GM19025 (cell line): ENCODE measurements around the gene IFNL2.
"Not testable (repeated sequence)": the region's sequence is repeated elsewhere in the genome, so short reads cannot be mapped to it uniquely, and the experiment has no call there.

Experiments used
- ATAC-seq: cut with Tn5 transposase; IDR thresholded peaks from one replicate; pipeline ENCODE4 v1.9.1; 2021; ENCODE audit warnings: mild to moderate bottlenecking, low read depth, moderate library complexity; ENCODE audit not compliant: unreplicated experiment

Gene IFNL2

GRCh38 chr19:39296055-39296645 is 28.0 kb downstream of the IFNL2 start, which contains the start of gene IFNL1:
IFNL1 (plus strand) TSS chr19:39296407; CDS start chr19:39296422, 15 bp downstream.
- no peak for ATAC-seq

DNA sequence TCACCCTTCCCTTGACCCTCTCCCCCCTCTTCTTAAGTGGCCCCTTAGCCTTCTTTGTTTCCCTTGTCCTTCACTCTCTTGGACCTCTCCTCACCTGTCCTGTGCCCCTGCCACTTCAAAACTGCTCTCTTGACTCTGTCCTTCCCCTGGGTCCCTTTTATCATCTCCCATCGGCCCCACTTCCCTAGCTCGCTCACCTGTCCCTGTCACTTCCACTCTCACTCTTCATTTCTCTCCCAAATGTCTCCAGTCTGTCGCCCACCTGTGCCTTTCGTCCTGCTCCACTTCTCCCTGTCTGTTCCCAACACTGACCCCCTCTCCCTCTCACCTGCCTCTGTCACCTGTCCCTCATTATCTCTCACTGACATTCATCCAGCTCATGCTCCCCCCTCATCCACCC is 28.7 kb downstream of the IFNL2 start:
- no peak for ATAC-seq

GRCh38 chr19:39297931-39298634 is 29.9 kb downstream of the IFNL2 start:
- ATAC-seq = no peak

DNA sequence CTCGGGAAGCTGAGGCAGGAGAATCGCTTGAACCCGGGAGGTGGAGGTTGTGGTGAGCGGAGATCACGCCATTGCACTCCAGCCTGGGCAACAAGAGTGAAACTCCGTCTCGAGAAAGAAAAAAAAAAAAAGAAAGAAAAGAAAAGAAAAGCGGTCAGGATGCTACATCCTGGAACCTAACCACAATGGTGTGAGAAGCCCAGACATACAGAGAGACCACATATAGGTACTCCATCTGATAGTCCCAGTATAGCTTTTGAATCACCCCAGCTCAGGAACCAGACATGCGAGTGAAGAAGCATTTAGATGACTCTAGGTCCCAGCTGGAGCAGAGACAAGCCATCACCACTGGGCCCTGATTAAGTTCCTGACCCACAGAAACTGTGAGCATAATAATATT is 31.2 kb downstream of the IFNL2 start:
- ATAC-seq = no peak

- no peak for ATAC-seq
Observed at GRCh38 chr19:39299832-39300231, 31.6 kb downstream of the IFNL2 start.

DNA sequence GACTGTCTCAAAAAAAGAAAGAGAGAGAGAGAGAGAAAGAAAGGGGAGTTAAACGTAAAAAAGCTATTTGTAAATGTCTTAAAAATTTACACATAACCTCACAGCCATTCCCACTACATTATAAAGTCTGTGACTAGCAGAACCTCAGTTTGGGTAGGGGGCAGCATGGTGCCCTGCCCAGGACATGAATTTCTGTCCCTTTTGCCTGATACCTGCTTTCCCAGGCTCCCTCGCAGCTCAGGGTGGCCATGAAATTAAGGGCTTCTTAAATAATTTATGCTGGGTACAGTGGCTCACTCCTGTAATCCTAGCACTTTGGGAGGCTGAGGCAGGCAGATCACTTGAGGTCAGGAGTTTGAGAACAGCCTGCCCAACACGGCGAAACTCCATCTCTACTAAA is 32.8 kb downstream of the IFNL2 start:
- no peak for ATAC-seq

DNA sequence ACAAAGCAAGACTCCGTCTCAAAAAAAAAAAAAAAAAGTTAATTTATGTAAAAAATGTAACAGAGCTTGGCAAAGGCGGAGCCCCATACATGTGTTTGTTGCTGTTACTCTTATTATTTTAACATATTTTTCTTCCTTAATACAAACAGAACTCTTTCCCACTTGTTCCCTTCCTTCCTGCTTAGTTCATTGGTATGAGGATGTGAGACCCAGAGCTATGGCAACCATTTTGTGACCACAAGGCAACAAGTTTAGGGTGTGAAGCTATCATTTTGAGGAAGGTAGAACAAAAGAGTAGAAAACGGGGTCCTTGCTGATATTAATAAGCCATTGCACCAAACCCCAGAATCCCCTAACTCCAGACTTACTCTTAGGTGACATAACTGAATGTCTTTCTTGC is 33.4 kb downstream of the IFNL2 start:
- ATAC-seq = no peak

DNA sequence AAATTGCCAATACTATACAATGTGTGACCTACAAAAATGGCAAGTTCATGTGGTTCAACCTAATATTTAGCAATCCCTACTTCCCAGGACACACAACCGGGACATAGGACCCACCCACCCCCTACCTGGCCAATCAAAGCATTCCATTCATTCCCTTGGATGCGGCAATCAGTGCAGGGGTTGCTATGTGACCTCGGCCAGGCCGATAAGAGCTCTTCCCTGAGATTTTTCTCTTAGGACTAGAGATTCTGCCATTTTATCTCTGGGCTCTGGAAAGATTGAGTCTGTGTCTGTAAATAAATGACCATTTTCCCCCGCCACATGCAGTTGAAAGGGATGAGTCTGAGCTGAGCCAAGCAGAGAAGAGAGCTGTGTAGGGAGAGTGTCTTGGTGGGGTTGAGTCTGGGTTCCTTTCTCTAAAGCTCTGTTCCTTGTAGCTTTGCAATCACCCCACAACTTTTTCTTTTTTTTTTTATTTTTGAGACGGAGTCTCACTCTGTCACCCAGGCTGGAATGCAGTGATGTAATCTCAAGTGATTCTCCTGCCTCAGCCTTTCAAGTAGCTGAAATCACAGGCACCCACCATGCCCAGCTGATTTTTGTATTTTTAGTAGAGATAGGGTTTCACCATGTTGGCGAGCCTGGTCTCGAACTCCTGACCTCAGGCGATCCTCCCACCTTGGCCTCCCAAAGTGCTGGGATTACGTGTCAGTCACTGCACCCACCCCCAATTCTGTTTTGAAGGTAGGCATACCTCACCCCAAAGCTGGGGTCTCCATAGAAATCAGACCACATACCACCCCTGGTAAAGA is 35.4 kb downstream of the IFNL2 start:
- ATAC-seq = no peak

- no peak for ATAC-seq
Observed at GRCh38 chr19:39304185-39304513, 36.0 kb downstream of the IFNL2 start.

DNA sequence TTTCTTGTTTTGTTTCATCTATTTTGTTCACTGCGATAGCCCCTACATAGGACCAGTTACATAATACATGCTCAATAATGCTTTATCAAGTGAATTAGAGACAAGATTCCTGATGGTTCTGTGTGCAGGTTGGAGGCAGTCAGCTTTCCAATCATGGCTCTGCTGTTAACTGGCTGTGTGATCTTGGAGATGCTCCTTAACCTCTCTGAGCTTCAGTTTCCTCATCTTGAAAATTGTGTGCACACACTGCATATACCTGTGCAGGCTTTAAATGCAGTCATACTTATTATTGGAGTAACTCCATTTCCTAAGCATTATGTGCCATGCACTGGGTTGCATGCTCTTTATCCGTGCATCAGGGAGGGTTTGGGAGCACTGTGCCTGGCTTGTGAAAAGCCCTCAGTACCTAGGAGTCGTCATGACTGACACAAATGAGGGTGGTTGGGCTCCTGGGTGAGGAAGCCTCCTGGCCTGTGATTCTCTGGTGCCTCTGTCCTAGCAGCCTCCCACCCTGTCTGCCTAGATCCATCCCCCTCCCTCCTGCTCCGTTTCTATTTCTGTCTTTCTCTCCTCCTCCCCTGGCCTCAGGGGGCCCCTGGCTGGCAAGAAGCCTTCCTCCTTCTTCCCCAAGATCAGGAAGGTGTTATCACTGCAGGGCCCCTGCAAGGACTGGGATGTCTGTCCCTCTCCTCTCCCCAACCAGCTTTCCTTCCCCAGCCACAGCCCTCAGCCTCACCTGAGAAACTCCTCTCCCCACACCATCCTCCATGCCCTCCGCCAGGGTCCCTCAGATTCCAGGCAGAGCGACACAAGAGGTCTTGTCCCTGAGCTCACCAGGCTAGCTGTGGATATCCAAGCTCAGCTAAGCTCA is 36.7 kb downstream of the IFNL2 start:
- no peak for ATAC-seq

DNA sequence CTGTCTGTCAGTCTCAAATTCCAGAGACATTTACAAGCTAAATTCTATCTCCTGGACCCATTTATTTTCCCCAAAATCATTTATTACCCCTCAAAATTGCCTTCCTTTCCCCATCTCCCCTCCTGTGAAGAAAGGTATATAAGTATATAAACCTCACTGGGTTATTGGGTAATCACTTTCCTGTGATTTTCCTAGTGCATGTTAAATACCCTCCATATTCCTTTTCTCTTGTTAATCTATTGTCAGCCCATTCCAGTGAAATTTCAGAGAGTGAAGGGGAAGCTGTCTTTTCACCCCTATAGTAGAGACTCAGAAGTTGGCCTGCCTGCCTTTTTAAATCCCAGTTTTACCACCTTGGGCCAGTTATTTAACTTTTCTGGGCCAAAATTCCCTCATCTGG is 37.9 kb downstream of the IFNL2 start:
- no peak for ATAC-seq

- no peak for ATAC-seq
Observed at GRCh38 chr19:39307046-39307821, 39.0 kb downstream of the IFNL2 start.

GRCh38 chr19:39307822-39308530 is 39.8 kb downstream of the IFNL2 start:
- no peak for ATAC-seq

GRCh38 chr19:39308531-39309304 is 40.5 kb downstream of the IFNL2 start:
- ATAC-seq = no peak

- ATAC-seq = not testable (repeated sequence)
Observed at GRCh38 chr19:39309305-39309670, 41.1 kb downstream of the IFNL2 start.

DNA sequence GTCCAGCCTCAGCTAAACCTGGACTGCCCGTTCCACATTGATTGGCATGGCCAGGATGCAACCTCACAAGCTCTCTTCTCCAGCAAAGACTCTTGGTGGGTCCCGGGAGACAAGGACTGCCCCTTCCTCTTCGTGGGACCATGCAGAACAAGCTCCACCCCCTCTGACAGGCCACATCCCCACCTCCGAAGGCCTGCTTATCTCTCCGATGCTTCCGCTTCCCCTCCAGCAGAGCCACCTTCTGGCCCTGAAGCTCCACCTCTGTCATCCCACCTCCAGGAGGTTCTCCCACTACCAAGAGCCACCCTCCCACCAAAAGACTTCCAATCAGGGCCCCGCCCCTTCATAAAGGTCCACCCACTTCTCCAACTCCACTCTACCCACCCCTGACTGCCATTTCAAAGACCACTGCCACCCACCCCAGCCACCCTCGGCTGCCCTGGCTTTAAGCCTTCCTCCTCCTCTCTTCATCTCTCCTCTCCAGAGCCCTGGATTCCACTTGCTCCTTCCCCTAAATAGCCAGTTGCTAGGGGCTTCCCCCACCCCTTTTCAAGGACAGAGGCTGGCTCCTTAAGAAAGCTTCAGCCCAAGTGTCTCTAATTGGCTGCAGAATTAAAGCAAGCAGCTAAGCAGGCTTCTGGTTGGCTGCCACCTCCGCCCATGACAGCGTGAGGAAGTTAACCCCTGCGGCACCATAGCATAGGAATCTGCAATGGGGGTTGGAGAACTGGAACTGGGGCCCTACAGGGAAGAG is 42.5 kb downstream of the IFNL2 start:
- no peak for ATAC-seq

DNA sequence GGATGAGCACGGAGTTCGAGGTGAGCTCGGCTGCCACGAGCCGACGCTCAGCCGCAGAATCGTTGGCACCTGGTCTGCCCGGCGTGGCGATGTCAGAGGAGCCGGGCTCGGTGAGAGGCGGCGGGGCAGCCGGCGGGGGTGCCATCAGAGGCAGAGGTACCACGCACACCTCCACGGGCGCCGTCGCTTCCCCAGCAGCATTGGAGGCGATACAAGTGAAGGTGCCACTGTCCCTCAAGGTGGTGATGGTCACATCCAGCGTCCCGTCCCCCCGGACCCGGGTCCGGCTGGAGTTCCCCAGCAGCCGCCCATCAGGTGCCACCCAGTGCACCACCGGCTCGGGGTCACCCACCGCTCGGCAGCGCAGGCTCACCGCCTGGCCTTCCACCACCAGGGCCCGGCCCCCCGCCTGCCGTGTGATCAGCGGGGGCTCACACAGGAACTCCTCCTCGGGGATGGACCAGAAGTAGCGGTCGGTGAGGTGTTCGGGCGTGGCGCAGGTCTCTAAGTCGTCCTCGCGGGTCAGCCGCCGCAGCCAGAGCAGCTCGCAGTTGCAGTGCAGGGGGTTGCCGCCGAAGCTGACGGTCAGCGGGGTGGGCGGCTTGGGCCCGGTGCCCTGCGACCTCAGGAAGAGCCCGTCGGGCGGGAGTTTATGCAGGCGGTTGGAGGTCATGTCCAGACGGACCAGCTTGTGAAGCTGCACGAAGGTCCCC is 46.0 kb downstream of the IFNL2 start:
- ATAC-seq = no peak
